Central memory CD8-positive, alpha-beta T cell (primary cell): Measurements from ENCODE around the gene NEDD4.
"Not testable (repeated sequence)": the region's sequence is repeated elsewhere in the genome, so short reads cannot be mapped to it uniquely, and the experiment has no call there.

Source experiments
- ATAC-seq: fragments of 150-1000 bp; cut with Tn5 transposase; replicated peaks from 2 replicates; pipeline ENCODE4 v1.10.0; 2022; ENCODE audit warnings: mild to moderate bottlenecking, moderate FRiP score, moderate number of reproducible peaks; ENCODE audit not compliant: poor library complexity, severe bottlenecking; ENCODE audit errors: extremely low read depth
- DNase-seq, 2 donors: peaks; one replicate each; pipeline ENCODE4 v3.0.0; 2021; ENCODE audit warnings: low spot score in 2 of 2
- H3K27ac Mint-ChIP-seq: one replicate; pipeline ENCODE4 v1.8.0; 2022; ENCODE audit warnings: low read depth, mild to moderate bottlenecking, moderate library complexity, mixed read lengths
- H3K27me3 Mint-ChIP-seq: one replicate; pipeline ENCODE4 v1.8.0; 2022; ENCODE audit warnings: mixed read lengths
- H3K36me3 Mint-ChIP-seq: one replicate; pipeline ENCODE4 v1.8.0; 2022; ENCODE audit warnings: mild to moderate bottlenecking, moderate library complexity, mixed read lengths; ENCODE audit not compliant: insufficient read depth
- H3K4me1 Mint-ChIP-seq: one replicate; pipeline ENCODE4 v1.8.0; 2022; ENCODE audit warnings: mixed read lengths
- H3K4me3 Mint-ChIP-seq: one replicate; pipeline ENCODE4 v1.8.0; 2022; ENCODE audit warnings: mild to moderate bottlenecking, moderate library complexity, mixed read lengths
- H3K9me3 Mint-ChIP-seq: one replicate; pipeline ENCODE4 v1.8.0; 2022; ENCODE audit warnings: mixed read lengths

The NEDD4 gene

DNA sequence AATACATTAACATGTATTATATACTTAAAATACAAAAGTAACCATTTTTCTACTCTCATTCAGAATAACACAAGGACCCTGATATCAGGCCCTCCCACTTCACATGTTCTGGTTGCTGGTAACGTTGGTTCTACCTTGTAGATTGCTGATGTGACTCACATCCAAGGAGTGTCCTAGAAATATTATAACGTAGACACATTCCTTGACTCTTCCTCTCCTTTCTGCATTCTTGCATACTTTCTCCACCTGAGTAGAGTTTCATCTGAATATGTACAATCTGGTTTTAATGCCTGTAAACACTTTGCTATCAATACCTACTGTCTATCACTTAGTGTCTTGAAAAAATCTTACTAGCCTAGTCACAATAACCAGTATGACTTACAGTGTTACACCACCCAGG lies 35.0 kb upstream of the NEDD4 start:
- DNase-seq (no peak), ATAC-seq (no peak)
- Mint-ChIP-seq H3K36me3 (no peaks in the 10 kb centered on the region), H3K4me1 (no peaks in the 10 kb centered on the region), H3K27me3 (peaks cover 40% of the 10 kb centered on the region), H3K9me3 (no peaks in the 10 kb centered on the region), H3K27ac (no peak overlapping the region), H3K4me3 (no peak overlapping the region)

DNA sequence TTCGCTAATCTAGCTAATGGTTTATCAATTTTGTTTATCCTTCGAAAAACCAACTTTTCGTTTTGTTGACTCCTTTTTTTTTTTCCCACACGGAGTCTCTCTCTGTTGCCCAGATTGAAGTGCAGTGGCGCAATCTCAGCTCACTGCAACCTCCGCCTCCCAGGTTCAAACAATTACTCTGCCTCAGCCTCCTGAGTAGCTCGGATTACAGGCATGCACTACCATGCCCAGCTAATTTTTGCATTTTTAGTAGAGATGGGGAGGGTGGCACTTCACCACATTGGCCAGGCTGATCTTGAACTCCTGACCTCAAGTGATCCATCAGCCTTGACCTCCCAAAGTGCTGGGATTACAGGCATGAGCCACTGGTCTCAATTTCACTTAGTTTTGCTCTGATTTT lies 29.7 kb upstream of the NEDD4 start:
- peaks cover 69% of the 10 kb centered on the region for H3K27me3 Mint-ChIP-seq

GRCh38 chr15:56019819-56020486 lies 26.5 kb upstream of the NEDD4 start:
- H3K4me3 Mint-ChIP-seq, result no peak overlapping the region
- no peaks in the 10 kb centered on the region for H3K4me1 Mint-ChIP-seq
- peaks cover 5% of the 10 kb centered on the region for H3K9me3 Mint-ChIP-seq
- H3K27me3 Mint-ChIP-seq, result peaks cover 45% of the 10 kb centered on the region
- no peak for DNase-seq
- no peaks in the 10 kb centered on the region for H3K36me3 Mint-ChIP-seq
- ATAC-seq, result no peak
- no peak overlapping the region for H3K27ac Mint-ChIP-seq

More for the DNA sequence above, 29.7 kb upstream of the NEDD4 start:
- H3K9me3 Mint-ChIP-seq, DNase-seq, ATAC-seq, H3K4me1 Mint-ChIP-seq, H3K4me3 Mint-ChIP-seq, H3K27ac Mint-ChIP-seq, H3K36me3 Mint-ChIP-seq: not testable (repeated sequence)

- Mint-ChIP-seq H3K27ac (no peak overlapping the region), H3K27me3 (peaks cover 45% of the 10 kb centered on the region), H3K36me3 (no peaks in the 10 kb centered on the region), H3K4me1 (no peaks in the 10 kb centered on the region), H3K9me3 (peaks cover 5% of the 10 kb centered on the region), H3K4me3 (no peak overlapping the region)
- DNase-seq, result no peak
- no peak for ATAC-seq
Observed at GRCh38 chr15:56019060-56019793, 25.8 kb upstream of the NEDD4 start.

GRCh38 chr15:56017920-56018319 lies 24.5 kb upstream of the NEDD4 start:
- DNase-seq, result no peak
- H3K4me3 Mint-ChIP-seq, result no peak overlapping the region
- H3K4me1 Mint-ChIP-seq, result no peaks in the 10 kb centered on the region
- H3K36me3 Mint-ChIP-seq, result no peaks in the 10 kb centered on the region
- peaks cover 45% of the 10 kb centered on the region for H3K27me3 Mint-ChIP-seq
- H3K9me3 Mint-ChIP-seq, result peaks cover 5% of the 10 kb centered on the region
- no peak for ATAC-seq
- H3K27ac Mint-ChIP-seq, result no peak overlapping the region

DNA sequence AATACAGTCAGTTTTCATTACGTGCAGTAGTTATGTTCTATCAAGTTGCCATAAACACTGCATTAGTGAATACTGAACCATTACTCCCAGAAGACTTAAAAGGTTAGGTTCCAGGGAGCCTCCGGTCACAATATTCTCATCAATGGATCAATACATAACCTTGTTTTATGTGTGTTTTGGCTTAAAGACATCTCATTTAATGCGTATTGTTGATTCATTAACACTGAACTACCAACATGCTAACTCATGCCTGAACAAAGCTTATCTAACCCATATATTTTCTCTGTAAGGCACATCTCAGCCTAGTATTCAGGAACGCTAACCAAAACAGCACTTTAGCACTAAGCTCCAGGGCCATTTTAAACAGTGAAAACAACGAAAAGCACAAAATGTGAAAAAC lies 24.1 kb upstream of the NEDD4 start:
- no peaks in the 10 kb centered on the region for H3K4me1 Mint-ChIP-seq
- H3K27ac Mint-ChIP-seq, result no peak overlapping the region
- no peak overlapping the region for H3K4me3 Mint-ChIP-seq
- ATAC-seq (no peak), DNase-seq (no peak)
- peaks cover 45% of the 10 kb centered on the region for H3K27me3 Mint-ChIP-seq
- peaks cover 5% of the 10 kb centered on the region for H3K9me3 Mint-ChIP-seq
- no peaks in the 10 kb centered on the region for H3K36me3 Mint-ChIP-seq

DNA sequence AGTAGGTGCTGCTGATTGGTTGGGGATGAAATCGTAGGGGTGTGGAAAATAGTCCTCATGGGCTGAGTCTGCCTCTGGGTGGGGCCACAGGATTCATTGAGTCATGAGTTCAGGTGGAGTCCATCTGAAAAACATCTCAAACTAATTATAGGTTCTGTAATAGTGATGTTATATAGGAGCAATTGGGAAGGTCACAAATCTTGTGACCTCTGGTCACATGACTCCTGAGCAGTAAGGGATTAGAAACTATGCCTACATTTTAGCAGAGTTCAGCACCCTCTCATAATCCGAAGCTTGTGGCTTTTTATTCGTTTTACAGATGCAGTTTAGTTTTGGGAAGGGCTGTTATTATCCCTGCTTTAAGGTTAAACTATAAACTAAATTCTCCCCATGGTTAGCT lies 22.9 kb upstream of the NEDD4 start:
- ATAC-seq, result no peak
- Mint-ChIP-seq H3K36me3 (no peaks in the 10 kb centered on the region), H3K4me1 (no peaks in the 10 kb centered on the region), H3K4me3 (no peak overlapping the region), H3K9me3 (peaks cover 5% of the 10 kb centered on the region), H3K27me3 (peaks cover 33% of the 10 kb centered on the region), H3K27ac (no peak overlapping the region)
- no peak for DNase-seq

DNA sequence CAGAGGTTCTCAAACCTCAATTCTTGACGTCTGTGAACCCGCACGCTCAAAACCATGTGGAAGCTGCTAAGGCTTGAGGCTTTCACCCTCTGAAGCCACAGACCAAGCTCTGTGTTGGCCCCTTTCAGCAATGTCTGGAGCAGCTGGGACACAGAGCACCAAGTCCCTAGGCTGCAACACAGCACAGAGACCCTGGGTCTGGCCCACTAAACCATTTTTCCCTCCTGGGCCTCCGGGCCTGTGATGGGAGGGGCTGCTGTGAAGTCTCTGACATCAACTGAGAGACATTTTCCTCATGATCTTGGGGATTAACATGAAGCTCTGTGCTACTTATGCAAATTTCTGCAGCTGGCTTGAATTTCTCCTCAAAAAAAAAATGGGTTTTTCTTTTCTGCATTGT lies 21.3 kb upstream of the NEDD4 start:
- Mint-ChIP-seq H3K27ac (no peak overlapping the region), H3K4me3 (no peak overlapping the region), H3K9me3 (peaks cover 5% of the 10 kb centered on the region), H3K36me3 (no peaks in the 10 kb centered on the region), H3K4me1 (no peaks in the 10 kb centered on the region), H3K27me3 (peaks cover 28% of the 10 kb centered on the region)
- ATAC-seq, result no peak
- DNase-seq, result no peak

DNA sequence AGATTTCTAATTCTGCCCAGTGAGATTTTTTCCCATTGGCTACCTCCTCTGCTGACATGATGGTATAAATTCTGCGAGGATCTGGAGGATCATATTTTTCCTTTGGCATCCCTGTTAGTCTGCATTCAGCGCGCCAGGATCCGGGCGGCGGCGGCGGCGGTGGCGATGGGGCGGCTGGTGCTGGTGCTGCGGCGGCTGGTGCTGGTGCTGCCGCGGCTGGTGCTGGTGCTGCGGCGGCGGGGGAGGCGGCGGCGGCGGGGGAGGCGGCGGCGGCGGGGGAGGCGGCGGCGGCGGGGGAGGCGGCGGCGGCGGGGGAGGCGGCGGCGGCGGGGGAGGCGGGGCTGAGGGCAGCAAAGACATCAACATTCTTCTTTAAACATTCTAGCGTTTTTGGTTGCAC lies 13.6 kb upstream of the NEDD4 start:
- ATAC-seq, result peak; percentile 24

DNA sequence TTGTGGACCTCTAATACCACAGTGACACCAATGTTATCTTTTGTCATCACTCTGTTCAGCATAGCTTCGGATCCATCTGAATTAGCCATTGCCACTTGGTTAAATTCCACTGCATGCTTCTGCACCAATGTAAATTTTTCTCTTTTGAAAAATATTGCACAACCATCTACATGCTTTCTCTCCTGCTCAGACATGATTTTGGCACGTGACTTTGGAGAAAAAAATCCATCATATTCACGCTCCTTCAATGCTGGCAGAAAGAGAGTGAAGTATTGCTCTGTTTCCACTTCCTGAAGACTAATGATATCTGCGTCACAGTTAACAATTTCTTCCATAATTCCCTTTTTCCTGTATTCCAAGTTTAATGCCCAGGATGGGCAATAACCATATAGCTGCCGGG lies 13.0 kb upstream of the NEDD4 start:
- H3K36me3 Mint-ChIP-seq, H3K4me3 Mint-ChIP-seq, H3K27ac Mint-ChIP-seq, H3K4me1 Mint-ChIP-seq, H3K9me3 Mint-ChIP-seq, DNase-seq, ATAC-seq: not testable (repeated sequence)
- H3K27me3 Mint-ChIP-seq, result peaks cover 30% of the 10 kb centered on the region

More for the DNA sequence above, 13.6 kb upstream of the NEDD4 start:
- H3K9me3 Mint-ChIP-seq, DNase-seq, H3K27ac Mint-ChIP-seq, H3K36me3 Mint-ChIP-seq, H3K4me1 Mint-ChIP-seq: not testable (repeated sequence)
- H3K4me3 Mint-ChIP-seq, result peak overlapping the region; percentile 34
- H3K27me3 Mint-ChIP-seq, result peaks cover 27% of the 10 kb centered on the region

- not testable (repeated sequence) for DNase-seq, H3K4me3 Mint-ChIP-seq, ATAC-seq, H3K27ac Mint-ChIP-seq, H3K9me3 Mint-ChIP-seq, H3K36me3 Mint-ChIP-seq, H3K4me1 Mint-ChIP-seq
- peaks cover 40% of the 10 kb centered on the region for H3K27me3 Mint-ChIP-seq
Observed at GRCh38 chr15:56004281-56004680, 10.9 kb upstream of the NEDD4 start.

- ATAC-seq, H3K9me3 Mint-ChIP-seq, H3K27ac Mint-ChIP-seq, H3K36me3 Mint-ChIP-seq, H3K4me1 Mint-ChIP-seq, H3K4me3 Mint-ChIP-seq, DNase-seq: not testable (repeated sequence)
- H3K27me3 Mint-ChIP-seq, result peaks cover 40% of the 10 kb centered on the region
Observed at GRCh38 chr15:56003777-56004176, 10.4 kb upstream of the NEDD4 start.

- H3K9me3 Mint-ChIP-seq, result not testable (repeated sequence)
- H3K27me3 Mint-ChIP-seq, result peaks cover 39% of the 10 kb centered on the region
Observed at GRCh38 chr15:56003277-56003676, 9.9 kb upstream of the NEDD4 start.

More at GRCh38 chr15:56003277-56003676, 9.9 kb upstream of the NEDD4 start:
- H3K4me1 Mint-ChIP-seq, H3K27ac Mint-ChIP-seq, ATAC-seq, DNase-seq, H3K4me3 Mint-ChIP-seq, H3K36me3 Mint-ChIP-seq: not testable (repeated sequence)
